ENCODE data around the gene GMPR2. TPM values are rescaled to one million over a fixed set of nuclear protein-coding genes. Genes with fewer than 3 reads are reported as not detected.

Gene GMPR2
- total RNA-seq, 1 donor = 86.5 TPM

GRCh38 chr14:24271834-24272263 is 39.1 kb downstream of the GMPR2 start:
- Histone ChIP-seq H3K9me3 (ENCODE audit: low read depth, low read length) (no peaks in the 10 kb centered on the region), H4K20me1 (ENCODE audit: insufficient read depth, low read length) (no peaks in the 10 kb centered on the region), H3K4me3 (ENCODE audit: insufficient read depth, low read length) (peak overlapping the region; percentile 100), H3K36me3 (ENCODE audit: insufficient read depth, low read length) (peaks cover 26% of the 10 kb centered on the region), H3K27me3 (ENCODE audit: insufficient read depth, low read length) (no peaks in the 10 kb centered on the region), H3K4me1 (ENCODE audit: insufficient read depth, low read length) (peaks cover 6% of the 10 kb centered on the region), H3K79me2 (ENCODE audit: insufficient read depth, low read length) (peaks cover 7% of the 10 kb centered on the region), H3K27ac (ENCODE audit: low read depth, low read length) (peak overlapping the region; percentile 96), H2AFZ (ENCODE audit: low read length) (peak overlapping the region; percentile 99), H3K4me2 (ENCODE audit: insufficient read depth, low read length) (peak overlapping the region; percentile 94)
- no peak for DNase-seq (ENCODE audit: insufficient read length, low spot score, missing footprints)
- no peak for TF ChIP-seq CTCF (IDR thresholded peaks at IDR 0.05; ENCODE audit: extremely low read depth, low read depth, low read length)

GRCh38 chr14:24272467-24272866 is 39.7 kb downstream of the GMPR2 start:
- no peaks in the 10 kb centered on the region for H3K9me3 ChIP-seq (ENCODE audit: low read depth, low read length)
- no peak overlapping the region for H3K27ac ChIP-seq (ENCODE audit: low read depth, low read length)
- peaks cover 6% of the 10 kb centered on the region for H3K4me1 ChIP-seq (ENCODE audit: insufficient read depth, low read length)
- no peak for TF ChIP-seq CTCF (IDR thresholded peaks at IDR 0.05; ENCODE audit: extremely low read depth, low read depth, low read length)
- H4K20me1 ChIP-seq (ENCODE audit: insufficient read depth, low read length) = no peaks in the 10 kb centered on the region
- peaks cover 20% of the 10 kb centered on the region for H3K36me3 ChIP-seq (ENCODE audit: insufficient read depth, low read length)
- no peak overlapping the region for H3K4me3 ChIP-seq (ENCODE audit: insufficient read depth, low read length)
- no peaks in the 10 kb centered on the region for H3K27me3 ChIP-seq (ENCODE audit: insufficient read depth, low read length)
- no peak for DNase-seq (ENCODE audit: insufficient read length, low spot score, missing footprints)
- H2AFZ ChIP-seq (ENCODE audit: low read length) = no peak overlapping the region
- H3K79me2 ChIP-seq (ENCODE audit: insufficient read depth, low read length) = peaks cover 7% of the 10 kb centered on the region
- no peak overlapping the region for H3K4me2 ChIP-seq (ENCODE audit: insufficient read depth, low read length)

GRCh38 chr14:24273422-24273998 is 40.8 kb downstream of the GMPR2 start:
- Histone ChIP-seq H3K9me3 (ENCODE audit: low read depth, low read length) (no peaks in the 10 kb centered on the region), H3K79me2 (ENCODE audit: insufficient read depth, low read length) (peaks cover 7% of the 10 kb centered on the region), H2AFZ (ENCODE audit: low read length) (no peak overlapping the region), H3K27me3 (ENCODE audit: insufficient read depth, low read length) (no peaks in the 10 kb centered on the region), H3K4me3 (ENCODE audit: insufficient read depth, low read length) (no peak overlapping the region), H3K36me3 (ENCODE audit: insufficient read depth, low read length) (peaks cover 13% of the 10 kb centered on the region), H3K27ac (ENCODE audit: low read depth, low read length) (no peak overlapping the region), H3K4me1 (ENCODE audit: insufficient read depth, low read length) (peaks cover 6% of the 10 kb centered on the region), H4K20me1 (ENCODE audit: insufficient read depth, low read length) (no peaks in the 10 kb centered on the region), H3K4me2 (ENCODE audit: insufficient read depth, low read length) (no peak overlapping the region)
- TF ChIP-seq CTCF (IDR thresholded peaks at IDR 0.05; ENCODE audit: extremely low read depth, low read depth, low read length) = no peak
- DNase-seq (ENCODE audit: insufficient read length, low spot score, missing footprints) = no peak

- DNase-seq (ENCODE audit: insufficient read length, low spot score, missing footprints) = no peak
- H3K27ac ChIP-seq (ENCODE audit: low read depth, low read length) = no peak overlapping the region
Measured at GRCh38 chr14:24274101-24274543, 41.4 kb downstream of the GMPR2 start.

More at GRCh38 chr14:24274101-24274543, 41.4 kb downstream of the GMPR2 start:
- H3K4me1 ChIP-seq (ENCODE audit: insufficient read depth, low read length) = peaks cover 9% of the 10 kb centered on the region
- H3K9me3 ChIP-seq (ENCODE audit: low read depth, low read length) = no peaks in the 10 kb centered on the region
- no peaks in the 10 kb centered on the region for H4K20me1 ChIP-seq (ENCODE audit: insufficient read depth, low read length)
- H3K36me3 ChIP-seq (ENCODE audit: insufficient read depth, low read length) = peaks cover 7% of the 10 kb centered on the region
- H3K27me3 ChIP-seq (ENCODE audit: insufficient read depth, low read length) = no peaks in the 10 kb centered on the region
- H3K79me2 ChIP-seq (ENCODE audit: insufficient read depth, low read length) = peaks cover 7% of the 10 kb centered on the region
- no peak overlapping the region for H3K4me2 ChIP-seq (ENCODE audit: insufficient read depth, low read length)
- no peak overlapping the region for H2AFZ ChIP-seq (ENCODE audit: low read length)
- no peak overlapping the region for H3K4me3 ChIP-seq (ENCODE audit: insufficient read depth, low read length)
- TF ChIP-seq CTCF (IDR thresholded peaks at IDR 0.05; ENCODE audit: extremely low read depth, low read depth, low read length) = no peak

Measured in osteoblast (primary cell).